Erythroblast (primary cell): Measurements from ENCODE around the gene DSCAM.

Source experiments
- GATA1 ChIP-seq: IDR thresholded peaks from 2 replicates; pipeline ENCODE4 v1.6.1; 2011; ENCODE audit warnings: low read depth, mild to moderate bottlenecking, control low read depth, low read length, moderate library complexity
- POLR2A ChIP-seq: IDR thresholded peaks from 2 replicates; pipeline ENCODE4 v1.6.1; 2011; ENCODE audit warnings: mild to moderate bottlenecking, low read length

DNA sequence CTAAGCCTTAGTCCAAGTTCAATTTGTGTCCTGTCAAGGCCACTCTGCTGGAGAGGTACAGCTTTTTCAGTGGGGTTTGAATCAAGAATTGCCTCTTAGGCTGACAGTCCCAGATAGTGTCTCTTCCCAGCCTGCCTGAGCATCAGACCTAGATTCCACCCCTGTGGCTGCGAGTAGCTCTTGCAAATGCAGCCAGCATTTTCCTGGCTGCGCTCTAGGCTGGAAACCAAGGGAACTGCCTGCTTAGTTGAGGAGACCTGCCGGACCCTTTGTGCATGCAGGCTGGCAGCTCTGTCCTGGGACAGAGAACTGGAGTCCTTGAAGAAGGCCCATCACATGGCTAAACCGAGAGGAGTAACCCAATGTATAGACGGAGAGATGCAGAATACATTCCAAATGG is 686.0 kb downstream of the DSCAM start:
- TF ChIP-seq POLR2A, result no peak
- TF ChIP-seq GATA1, result no peak
